OCI-LY3 (cell line): ENCODE results near the gene HAGH.

Experiments
- H2AFZ ChIP-seq: fragments of 200-600, 300-600 bp; shearing (Covaris generic); 2 replicates; pipeline ENCODE4 v1.6.0; 2014; ENCODE audit warnings: antibody characterized with exemption, low read depth, low read length
- H3K27ac ChIP-seq: fragments of 200-600, 300-600 bp; sonication (generic); 2 replicates; pipeline ENCODE4 v1.5.1; 2014; ENCODE audit warnings: mild to moderate bottlenecking, low read length, moderate library complexity, mixed read lengths
- H3K27me3 ChIP-seq: fragments of 200-600, 300-600 bp; sonication (generic); 2 replicates; pipeline ENCODE4 v1.6.1; 2014; ENCODE audit warnings: low read depth, low read length, mixed read lengths
- H3K36me3 ChIP-seq: fragments of 200-600, 300-600 bp; sonication (generic); replicated peaks from 2 replicates; pipeline ENCODE3; 2014; ENCODE audit warnings: low read depth, low read length, mixed read lengths
- H3K4me1 ChIP-seq: fragments of 300-600, 200-600 bp; sonication (generic); 2 replicates; pipeline ENCODE4 v1.6.1; 2014; ENCODE audit warnings: low read length, mixed read lengths
- H3K4me2 ChIP-seq: fragments of 200-600, 300-600 bp; sonication (generic); 2 replicates; pipeline ENCODE4 v1.6.1; 2014; ENCODE audit warnings: low read length, mixed read lengths
- H3K4me3 ChIP-seq: fragments of 300-600, 200-600 bp; sonication (generic); 2 replicates; pipeline ENCODE4 v1.5.1; 2014; ENCODE audit warnings: antibody characterized with exemption, mild to moderate bottlenecking, low read length, moderate library complexity
- H3K79me2 ChIP-seq: fragments of 300-600, 200-600 bp; shearing (Covaris generic); 2 replicates; pipeline ENCODE4 v1.6.1; 2014; ENCODE audit warnings: mild to moderate bottlenecking, low read length, mixed read lengths
- H3K9ac ChIP-seq: fragments of 300-600, 200-600 bp; shearing (Covaris generic); 2 replicates; pipeline ENCODE4 v1.6.0; 2014; ENCODE audit warnings: mild to moderate bottlenecking, low read length, moderate library complexity
- H3K9me3 ChIP-seq: fragments of 200-600, 300-600 bp; shearing (Covaris generic); 2 replicates; pipeline ENCODE4 v1.6.1; 2014; ENCODE audit warnings: low read length, mixed read lengths; ENCODE audit not compliant: insufficient read depth
- H4K20me1 ChIP-seq: fragments of 200-600, 300-600 bp; sonication (generic); 2 replicates; pipeline ENCODE4 v1.6.1; 2016; ENCODE audit warnings: low read length, mixed read lengths; ENCODE audit not compliant: insufficient read depth
- EZH2phosphoT487 ChIP-seq: fragments of 200-600 bp; shearing (Covaris generic); IDR thresholded peaks from 2 replicates; pipeline ENCODE4 v1.6.1; 2018; ENCODE audit warnings: antibody characterized with exemption, mixed run types, low read depth
- TF ChIP-seq, protein P1 (sequence below): fragments of 200-600, 300-600 bp; sonication (generic); IDR thresholded peaks from 2 replicates; pipeline ENCODE4 v1.5.1; 2014; ENCODE audit warnings: antibody characterized with exemption, low read length, low read depth

The HAGH gene

DNA sequence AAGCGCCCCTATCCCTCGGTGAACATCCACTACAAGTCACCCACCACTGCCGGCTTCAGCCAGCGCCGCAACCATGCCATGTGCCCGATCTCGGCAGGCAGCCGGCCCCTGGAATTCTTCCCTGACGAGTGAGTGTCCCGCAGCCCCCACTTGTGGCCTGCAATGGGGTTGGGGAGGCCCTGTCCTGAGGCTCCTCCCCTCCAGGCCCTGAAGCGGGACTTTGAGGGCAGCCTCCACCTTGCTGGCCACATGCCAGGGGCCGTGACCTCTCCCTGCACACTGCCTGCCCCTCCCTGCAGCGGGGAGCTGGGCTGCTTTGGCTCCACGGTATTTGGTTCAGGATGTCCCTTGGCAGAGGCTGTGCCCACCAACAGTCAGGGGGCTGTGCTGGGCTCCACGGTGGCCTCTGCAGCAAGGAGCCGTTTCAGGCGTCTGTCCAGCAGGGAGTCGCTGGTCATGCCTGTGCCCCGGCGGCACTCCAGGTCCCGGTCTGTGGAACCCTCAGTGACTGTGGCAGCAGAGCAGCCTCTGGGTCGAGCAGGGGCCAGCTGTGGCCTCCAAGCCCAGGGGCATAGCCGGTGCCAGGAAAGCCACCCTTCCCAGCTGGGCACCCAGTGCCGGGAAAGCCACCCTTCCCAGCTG is 63.6 kb downstream of the HAGH start:
- no peak overlapping the region for H3K4me3 ChIP-seq
- H3K27me3 ChIP-seq = no peaks in the 10 kb centered on the region
- H2AFZ ChIP-seq = no peak overlapping the region
- H4K20me1 ChIP-seq = no peaks in the 10 kb centered on the region
- no peak overlapping the region for H3K27ac ChIP-seq
- H3K9me3 ChIP-seq = no peaks in the 10 kb centered on the region
- H3K4me1 ChIP-seq = no peaks in the 10 kb centered on the region
- no peak overlapping the region for H3K4me2 ChIP-seq
- peaks cover 2% of the 10 kb centered on the region for H3K36me3 ChIP-seq
- no peaks in the 10 kb centered on the region for H3K79me2 ChIP-seq
- no peak overlapping the region for H3K9ac ChIP-seq
- TF ChIP-seq EZH2phosphoT487 = no peak
- TF ChIP-seq, protein P1, sequence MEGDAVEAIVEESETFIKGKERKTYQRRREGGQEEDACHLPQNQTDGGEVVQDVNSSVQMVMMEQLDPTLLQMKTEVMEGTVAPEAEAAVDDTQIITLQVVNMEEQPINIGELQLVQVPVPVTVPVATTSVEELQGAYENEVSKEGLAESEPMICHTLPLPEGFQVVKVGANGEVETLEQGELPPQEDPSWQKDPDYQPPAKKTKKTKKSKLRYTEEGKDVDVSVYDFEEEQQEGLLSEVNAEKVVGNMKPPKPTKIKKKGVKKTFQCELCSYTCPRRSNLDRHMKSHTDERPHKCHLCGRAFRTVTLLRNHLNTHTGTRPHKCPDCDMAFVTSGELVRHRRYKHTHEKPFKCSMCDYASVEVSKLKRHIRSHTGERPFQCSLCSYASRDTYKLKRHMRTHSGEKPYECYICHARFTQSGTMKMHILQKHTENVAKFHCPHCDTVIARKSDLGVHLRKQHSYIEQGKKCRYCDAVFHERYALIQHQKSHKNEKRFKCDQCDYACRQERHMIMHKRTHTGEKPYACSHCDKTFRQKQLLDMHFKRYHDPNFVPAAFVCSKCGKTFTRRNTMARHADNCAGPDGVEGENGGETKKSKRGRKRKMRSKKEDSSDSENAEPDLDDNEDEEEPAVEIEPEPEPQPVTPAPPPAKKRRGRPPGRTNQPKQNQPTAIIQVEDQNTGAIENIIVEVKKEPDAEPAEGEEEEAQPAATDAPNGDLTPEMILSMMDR = no peak

DNA sequence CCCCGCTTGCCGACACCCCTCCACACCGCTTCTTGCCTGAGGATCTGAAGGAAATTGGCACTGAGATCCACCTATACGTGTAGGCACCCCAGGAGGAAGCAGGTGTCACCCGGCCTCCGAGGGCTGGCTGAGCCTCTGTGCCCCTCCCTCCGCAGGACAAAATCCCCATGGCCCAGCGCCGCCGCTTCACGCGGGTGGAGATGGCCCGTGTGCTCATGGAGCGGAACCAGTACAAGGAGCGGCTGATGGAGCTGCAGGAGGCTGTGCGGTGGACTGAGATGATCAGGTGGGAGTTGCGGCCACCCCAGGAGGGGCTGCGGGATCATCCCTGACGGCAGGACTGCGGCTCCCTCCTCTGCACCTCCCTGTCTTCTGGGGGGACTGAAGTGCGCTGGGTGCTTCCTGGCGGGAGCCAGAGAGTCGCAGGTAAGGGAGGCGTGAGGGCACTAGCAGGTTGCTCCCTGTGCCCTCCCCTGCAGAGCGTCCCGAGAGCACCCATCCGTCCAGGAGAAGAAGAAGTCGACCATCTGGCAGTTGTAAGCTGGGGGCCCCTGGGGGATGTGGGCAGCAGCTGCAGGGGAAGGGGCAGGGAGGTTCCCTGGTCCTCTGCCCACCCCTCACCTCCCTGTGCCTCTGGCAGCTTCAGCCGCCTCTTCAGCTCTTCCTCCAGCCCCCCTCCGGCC is 64.3 kb downstream of the HAGH start:
- Histone ChIP-seq H3K27me3 (no peaks in the 10 kb centered on the region), H3K4me1 (no peaks in the 10 kb centered on the region), H3K4me2 (no peak overlapping the region), H2AFZ (no peak overlapping the region), H3K9me3 (no peaks in the 10 kb centered on the region), H3K27ac (no peak overlapping the region), H3K4me3 (no peak overlapping the region), H4K20me1 (no peaks in the 10 kb centered on the region), H3K9ac (no peak overlapping the region), H3K79me2 (no peaks in the 10 kb centered on the region), H3K36me3 (peaks cover 2% of the 10 kb centered on the region)
- no peak for TF ChIP-seq EZH2phosphoT487
- TF ChIP-seq, protein P1 = no peak

DNA sequence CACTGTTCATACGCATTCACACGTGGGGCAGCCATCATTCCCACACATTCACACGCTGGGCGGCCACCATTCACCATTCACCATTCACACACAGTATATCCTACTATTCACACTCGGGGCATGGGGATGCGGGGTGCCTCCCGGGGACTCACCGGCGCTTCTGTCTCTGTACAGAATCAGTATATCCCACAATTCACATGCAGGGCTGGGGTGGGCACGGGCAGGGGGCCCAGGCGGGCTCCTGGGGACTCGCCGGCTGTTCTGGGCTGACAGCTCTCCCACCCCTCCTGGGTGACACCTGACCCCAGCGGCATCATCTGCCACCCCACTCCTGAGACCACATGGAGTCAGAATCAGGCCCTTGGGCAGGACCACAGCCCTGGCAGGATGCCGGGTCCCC is 64.9 kb downstream of the HAGH start:
- Histone ChIP-seq H4K20me1 (no peaks in the 10 kb centered on the region), H2AFZ (no peak overlapping the region), H3K27me3 (no peaks in the 10 kb centered on the region), H3K4me2 (no peak overlapping the region), H3K9me3 (no peaks in the 10 kb centered on the region), H3K36me3 (peaks cover 2% of the 10 kb centered on the region), H3K27ac (no peak overlapping the region), H3K4me3 (no peak overlapping the region), H3K4me1 (no peaks in the 10 kb centered on the region), H3K9ac (no peak overlapping the region), H3K79me2 (no peaks in the 10 kb centered on the region)
- TF ChIP-seq, protein P1 = no peak
- TF ChIP-seq EZH2phosphoT487 = no peak

DNA sequence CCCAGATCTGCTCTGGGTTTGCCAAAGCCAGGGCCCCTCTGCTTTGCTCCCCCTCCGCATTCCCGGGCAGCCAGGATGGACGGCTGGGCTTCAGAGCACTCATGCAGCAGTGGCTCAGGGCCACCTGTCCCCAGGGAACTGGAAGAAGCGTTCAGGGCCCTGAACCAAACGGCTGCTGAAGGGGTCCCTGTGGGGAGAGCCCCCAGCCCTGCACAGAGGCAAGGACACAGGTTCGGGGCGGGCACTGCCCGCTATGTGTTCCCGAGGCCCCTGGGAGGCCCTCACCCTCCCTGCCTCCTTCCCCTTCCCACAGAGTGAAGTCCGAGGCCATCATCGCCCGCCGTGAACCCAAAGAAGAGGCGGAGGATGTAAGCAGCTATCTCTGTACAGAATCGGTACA is 65.7 kb downstream of the HAGH start:
- peaks cover 2% of the 10 kb centered on the region for H3K36me3 ChIP-seq

More for the DNA sequence above, 65.7 kb downstream of the HAGH start:
- Histone ChIP-seq H3K27ac (no peak overlapping the region), H2AFZ (no peak overlapping the region), H3K79me2 (no peaks in the 10 kb centered on the region), H4K20me1 (no peaks in the 10 kb centered on the region), H3K4me2 (no peak overlapping the region), H3K4me1 (no peaks in the 10 kb centered on the region), H3K27me3 (no peaks in the 10 kb centered on the region), H3K9me3 (no peaks in the 10 kb centered on the region), H3K9ac (no peak overlapping the region), H3K4me3 (no peak overlapping the region)
- TF ChIP-seq, protein P1 = no peak
- no peak for TF ChIP-seq EZH2phosphoT487
